MM.1S (cell line): ENCODE measurements around the gene NEIL1.

ENCODE experiments used
- EZH2 ChIP-seq: fragments of 300-600 bp; sonication (generic); optimal IDR thresholded peaks from 2 replicates; pipeline ENCODE3; 2017; ENCODE audit warnings: low read depth, mild to moderate bottlenecking, antibody characterized with exemption, low read length, mixed read lengths
- TF ChIP-seq, protein P1 (sequence below): fragments of 300-600 bp; sonication (generic); IDR thresholded peaks from 2 replicates; pipeline ENCODE4 v1.5.1; 2016; ENCODE audit warnings: antibody characterized with exemption, low read length, mixed read lengths

DNA sequence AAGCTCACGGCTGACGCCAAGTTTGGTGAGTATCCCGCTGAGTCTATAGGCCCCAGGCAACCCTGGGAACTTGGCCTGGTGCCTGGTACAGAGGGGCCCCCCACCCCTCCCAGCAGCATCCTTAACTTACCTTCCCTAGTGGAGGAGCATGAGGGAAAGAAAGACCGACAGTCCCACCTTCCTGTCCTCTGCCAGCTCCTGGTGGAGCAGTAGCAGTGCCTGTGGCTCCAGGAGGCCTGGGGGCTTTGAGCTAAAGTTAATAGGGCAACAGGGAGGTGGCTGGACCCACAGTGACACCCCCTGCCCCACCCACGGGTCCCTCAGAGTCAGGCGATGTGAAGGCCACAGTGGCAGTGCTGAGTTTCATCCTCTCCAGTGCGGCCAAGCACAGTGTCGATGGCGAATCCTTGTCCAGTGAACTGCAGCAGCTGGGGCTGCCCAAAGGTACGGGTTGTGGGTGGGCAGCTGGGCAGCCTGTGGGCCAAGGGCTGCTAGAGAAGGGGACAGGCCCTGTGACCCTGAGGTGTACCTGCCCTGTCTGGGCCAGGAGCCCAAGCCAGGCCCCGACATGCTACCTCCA is 8.1 kb upstream of the NEIL1 start:
- TF ChIP-seq, protein P1, sequence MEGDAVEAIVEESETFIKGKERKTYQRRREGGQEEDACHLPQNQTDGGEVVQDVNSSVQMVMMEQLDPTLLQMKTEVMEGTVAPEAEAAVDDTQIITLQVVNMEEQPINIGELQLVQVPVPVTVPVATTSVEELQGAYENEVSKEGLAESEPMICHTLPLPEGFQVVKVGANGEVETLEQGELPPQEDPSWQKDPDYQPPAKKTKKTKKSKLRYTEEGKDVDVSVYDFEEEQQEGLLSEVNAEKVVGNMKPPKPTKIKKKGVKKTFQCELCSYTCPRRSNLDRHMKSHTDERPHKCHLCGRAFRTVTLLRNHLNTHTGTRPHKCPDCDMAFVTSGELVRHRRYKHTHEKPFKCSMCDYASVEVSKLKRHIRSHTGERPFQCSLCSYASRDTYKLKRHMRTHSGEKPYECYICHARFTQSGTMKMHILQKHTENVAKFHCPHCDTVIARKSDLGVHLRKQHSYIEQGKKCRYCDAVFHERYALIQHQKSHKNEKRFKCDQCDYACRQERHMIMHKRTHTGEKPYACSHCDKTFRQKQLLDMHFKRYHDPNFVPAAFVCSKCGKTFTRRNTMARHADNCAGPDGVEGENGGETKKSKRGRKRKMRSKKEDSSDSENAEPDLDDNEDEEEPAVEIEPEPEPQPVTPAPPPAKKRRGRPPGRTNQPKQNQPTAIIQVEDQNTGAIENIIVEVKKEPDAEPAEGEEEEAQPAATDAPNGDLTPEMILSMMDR = no peak
- no peak for TF ChIP-seq EZH2
